ENCODE data around the gene CTU2. TPM values are rescaled to one million over a fixed set of nuclear protein-coding genes. Genes with fewer than 3 reads are reported as not detected.
A peak's percentile ranks its signal among the peaks of the same experiment; 100 is the strongest.

The CTU2 gene
- total and polyA plus RNA-seq, 2 of the 4 experiments (the other 2 are of a cell fraction), result 12.9 to 18.4 TPM

GRCh38 chr16:88763502-88764053 lies 57.3 kb downstream of the CTU2 start:
- Histone ChIP-seq H3K23ac (ENCODE audit: low read depth, low read length) (peak overlapping the region; percentile 69; the same call in 1 of the 2 replicates), H3K4ac (ENCODE audit: low read depth, low read length) (peak overlapping the region; percentile 52), H2BK15ac (ENCODE audit: low read depth, low read length) (no peak overlapping the region; the same call in 2 of the 3 replicates), H4K5ac (ENCODE audit: low read depth, low read length) (no peak overlapping the region), H2BK5ac (ENCODE audit: low read depth, low read length, poor library complexity, severe bottlenecking) (no peak overlapping the region), H3K4me2 (ENCODE audit: low read depth, low read length) (no peak overlapping the region), H3K4me3 (ENCODE audit: insufficient read depth, low read depth, low read length) (no peak overlapping the region), H3K4me1 (ENCODE audit: control insufficient read depth, insufficient read depth, low read length) (peaks cover 39% of the 10 kb centered on the region), H4K20me1 (ENCODE audit: insufficient read depth, low read length) (peaks cover 100% of the 10 kb centered on the region), H3K9me3 (ENCODE audit: control insufficient read depth, insufficient read depth, low read length) (no peaks in the 10 kb centered on the region), H2BK120ac (ENCODE audit: low read depth, low read length) (no peak overlapping the region), H3K27ac (ENCODE audit: insufficient read depth, low read length) (no peak overlapping the region), H4K8ac (ENCODE audit: low read depth in 2 of 2, low read length in 2 of 2) (no peak overlapping the region), H3K56ac (ENCODE audit: extremely low read depth, insufficient read depth, low read length) (peak overlapping the region; percentile 21; the same call in 1 of the 2 replicates), H3K79me1 (ENCODE audit: low read depth in 1 of 2, low read length in 2 of 2) (peaks cover 12 to 97% of the 10 kb centered on the region in 2 experiments; a peak in 3 of 4 replicates), H2AK9ac (replicated peaks; ENCODE audit: low read depth, low read length, poor library complexity) (peak overlapping the region; percentile 85), H4K91ac (ENCODE audit: insufficient read depth, low read depth, low read length) (peak overlapping the region; percentile 40; the same call in 1 of the 2 replicates), H3K27me3 (ENCODE audit: control insufficient read depth, insufficient read depth, low read length) (no peaks in the 10 kb centered on the region), H3K36me3 (ENCODE audit: control insufficient read depth, insufficient read depth, low read length) (peaks cover 8% of the 10 kb centered on the region), H2AFZ (replicated peaks; ENCODE audit: low read length, poor library complexity) (peak overlapping the region; percentile 66), H3K18ac (ENCODE audit: low read depth, low read length) (no peak overlapping the region), H3K14ac (replicated peaks; ENCODE audit: low read depth, low read length) (peak overlapping the region; percentile 48; the same call in 1 of the 2 replicates), H2AK5ac (ENCODE audit: low read depth, low read length) (0 out of 2 replicates have a peak overlapping the region, but pooled peaks have one; percentile 37), H3K9me1 (ENCODE audit: insufficient read depth, low read length) (peaks cover 31% of the 10 kb centered on the region), H2BK20ac (ENCODE audit: low read depth, low read length) (no peak overlapping the region), H3K9ac (ENCODE audit: low read depth, low read length) (no peak overlapping the region)
- ATAC-seq (ENCODE audit: low read depth) (peak; percentile 15), DNase-seq (no peak)
- dilution Hi-C loops (cut with HindIII; ENCODE audit: low sequenced_read_pairs, unreplicated experiment), result no loop called here
- TF ChIP-seq USF2 (IDR thresholded peaks at IDR 0.05; ENCODE audit: low read depth, low read length) (no peak), CHD1 (IDR thresholded peaks at IDR 0.05; ENCODE audit: low read depth, low read length) (no peak), RFX5 (IDR thresholded peaks at IDR 0.05; ENCODE audit: low read depth, low read length) (no peak), BHLHE40 (IDR thresholded peaks at IDR 0.05; ENCODE audit: low read depth, low read length) (no peak), MAZ (IDR thresholded peaks at IDR 0.05; ENCODE audit: borderline replicate concordance, low read depth, low read length) (no peak), POLR2A (IDR thresholded peaks at IDR 0.05; ENCODE audit: low read depth, low read length) (no peak), RAD21 (IDR thresholded peaks at IDR 0.05; ENCODE audit: low read length) (no peak), CTCF (conservative IDR thresholded peaks at IDR 0.05; ENCODE audit: low read depth, low read length) (no peak), FOS (IDR thresholded peaks at IDR 0.05; ENCODE audit: low read depth, low read length) (no peak), MAFK (IDR thresholded peaks at IDR 0.05; ENCODE audit: low read depth, low read length) (no peak), MXI1 (IDR thresholded peaks at IDR 0.05; ENCODE audit: borderline replicate concordance, low read depth, low read length) (no peak)
- in situ Hi-C loops (cut with MboI; ENCODE audit: low sequenced_read_pairs), result no loop called here
- 71% methylated on average over 5 of the region's 14 CpGs; no CpG with 5 or more reads in 1 of the 2 experiments for WGBS, 2 experiments (ENCODE audit: extremely low coverage in 2 of 2, insufficient read length in 1 of 2)
- ChIA-PET CTCF (interaction anchor here (1.0 kb wide), 1 partner anchor 26 kb away, joined by 3 read pairs; no protein-coding TSS in a partner anchor), POLR2A (ENCODE audit: unreplicated experiment) (interaction anchor here (0.7 kb wide), 1 partner anchor 9 kb away, joined by 3 read pairs; no protein-coding TSS in a partner anchor)
- intact Hi-C loops (cut with micrococcal nuclease), result no loop called here
- BruUV-seq (replicated peaks), result no TSS peak

Measured in IMR-90 (cell line).